Suprapubic skin (tissue), 3 donors: ENCODE results near the gene TMEM53.

ENCODE experiments used
- POLR2AphosphoS5 ChIP-seq, 3 donors: sonication (generic); formaldehyde crosslinking; IDR thresholded peaks; one replicate each; pipeline ENCODE4 v1.6.1; 2017; ENCODE audit warnings: antibody characterized with exemption in 3 of 3
- TF ChIP-seq, protein P1 (sequence below), 2 donors: fragments of 200-600 bp in 1 of 2; fragments of 450-650 bp in 1 of 2; sonication (generic) in 1 of 2; IDR thresholded peaks; one replicate each; pipeline ENCODE4 v1.5.1; 2016 to 2019; ENCODE audit warnings: antibody characterized with exemption in 2 of 2, mild to moderate bottlenecking in 1 of 2, moderate library complexity in 1 of 2

DNA sequence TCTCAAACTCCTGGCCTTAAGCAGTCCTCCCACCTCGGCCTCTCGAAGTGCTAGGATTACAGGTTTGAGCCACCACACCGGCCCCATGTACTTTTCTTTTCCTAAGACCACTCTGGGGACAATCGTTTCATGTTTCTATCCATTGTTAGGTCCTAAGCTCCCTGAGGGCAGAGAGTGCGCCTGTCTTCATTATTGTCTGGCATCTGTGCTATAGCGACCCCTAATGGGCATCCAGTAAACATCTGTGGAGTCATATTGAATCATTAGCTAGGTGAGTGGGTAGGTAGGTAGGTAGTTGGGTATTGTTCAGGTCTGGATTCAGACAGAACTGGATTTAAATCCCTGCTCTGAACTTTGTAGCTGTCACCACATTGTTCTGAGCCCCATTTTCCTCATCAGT, 66.1 kb downstream of the TMEM53 start:
- TF ChIP-seq, protein P1, sequence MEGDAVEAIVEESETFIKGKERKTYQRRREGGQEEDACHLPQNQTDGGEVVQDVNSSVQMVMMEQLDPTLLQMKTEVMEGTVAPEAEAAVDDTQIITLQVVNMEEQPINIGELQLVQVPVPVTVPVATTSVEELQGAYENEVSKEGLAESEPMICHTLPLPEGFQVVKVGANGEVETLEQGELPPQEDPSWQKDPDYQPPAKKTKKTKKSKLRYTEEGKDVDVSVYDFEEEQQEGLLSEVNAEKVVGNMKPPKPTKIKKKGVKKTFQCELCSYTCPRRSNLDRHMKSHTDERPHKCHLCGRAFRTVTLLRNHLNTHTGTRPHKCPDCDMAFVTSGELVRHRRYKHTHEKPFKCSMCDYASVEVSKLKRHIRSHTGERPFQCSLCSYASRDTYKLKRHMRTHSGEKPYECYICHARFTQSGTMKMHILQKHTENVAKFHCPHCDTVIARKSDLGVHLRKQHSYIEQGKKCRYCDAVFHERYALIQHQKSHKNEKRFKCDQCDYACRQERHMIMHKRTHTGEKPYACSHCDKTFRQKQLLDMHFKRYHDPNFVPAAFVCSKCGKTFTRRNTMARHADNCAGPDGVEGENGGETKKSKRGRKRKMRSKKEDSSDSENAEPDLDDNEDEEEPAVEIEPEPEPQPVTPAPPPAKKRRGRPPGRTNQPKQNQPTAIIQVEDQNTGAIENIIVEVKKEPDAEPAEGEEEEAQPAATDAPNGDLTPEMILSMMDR (IDR thresholded peaks at IDR 0.05), result no peak
- TF ChIP-seq POLR2AphosphoS5 (IDR thresholded peaks at IDR 0.05), result no peak
